Endothelial cell of umbilical vein (primary cell): Measurements from ENCODE around the gene UNC5C. TPM values are rescaled to one million over a fixed set of nuclear protein-coding genes. Genes with fewer than 3 reads are reported as not detected.
A peak's percentile ranks its signal among the peaks of the same experiment; 100 is the strongest.

ENCODE experiments used
- BruUV-seq: library from RNA; stranded (reverse); fragments of 400-500 nt; replicated peaks from 2 replicates; lab custom pipeline; 2021; lab: Mats Ljungman, UMichigan
- CTCF ChIA-PET: fragments of 300-600, 350-600 bp; sonication (Branson Sonifier 250); formaldehyde crosslinking; loops from one replicate; lab custom pipeline; 2021; ENCODE audit warnings: antibody characterized with exemption, inconsistent platforms; lab: Charles Lee
- POLR2A ChIA-PET: fragments of 300-600, 350-600 bp; sonication (Branson Sonifier 250); formaldehyde crosslinking; loops from one replicate; lab custom pipeline; 2021; ENCODE audit warnings: antibody characterized with exemption, inconsistent platforms; lab: Charles Lee
- DNase-seq: peaks from one replicate; pipeline ENCODE4 v3.0.0-alpha.2; 2011; ENCODE audit warnings: low read depth, low spot score
- FAIRE-seq: peaks from 2 replicates; lab custom pipeline; 2011; peaks lifted over from hg19 to GRCh38; lab: Jason Lieb, UNC
- H2AFZ ChIP-seq: 2 replicates; pipeline ENCODE4 v1.6.0; 2012; ENCODE audit warnings: low read depth, low read length, control low read depth, inconsistent platforms
- H3K27ac ChIP-seq: 2 replicates; pipeline ENCODE4 v1.5.1; 2011; ENCODE audit warnings: low read depth, mild to moderate bottlenecking, control low read depth, low read length, moderate library complexity; ENCODE audit not compliant: insufficient read depth
- H3K27me3 ChIP-seq, 2 experiments: 2 replicates each; pipeline versions ENCODE4 v1.6.0 to v1.6.1; 2011; ENCODE audit warnings: low read length in 2 of 2, mixed read lengths in 1 of 2; ENCODE audit not compliant: control insufficient read depth in 2 of 2, insufficient read depth in 2 of 2
- H3K36me3 ChIP-seq, 2 experiments: 2 replicates in 1 of 2; 3 replicates in 1 of 2; pipeline ENCODE4 v1.5.1; 2011; ENCODE audit warnings: low read length in 2 of 2, mild to moderate bottlenecking in 1 of 2, moderate library complexity in 1 of 2; ENCODE audit not compliant: control insufficient read depth in 2 of 2, insufficient read depth in 2 of 2; ENCODE audit errors: extremely low read depth in 1 of 2
- H3K4me1 ChIP-seq: 3 replicates; pipeline ENCODE4 v1.5.1; 2011; ENCODE audit warnings: mild to moderate bottlenecking, low read length; ENCODE audit not compliant: control insufficient read depth, insufficient read depth; ENCODE audit errors: extremely low read depth
- H3K4me2 ChIP-seq: 2 replicates; pipeline ENCODE4 v1.6.1; 2011; ENCODE audit warnings: low read length, control low read depth, mixed read lengths; ENCODE audit not compliant: insufficient read depth
- H3K4me3 ChIP-seq, 3 experiments: fragments of 200-600 bp in 1 of 3; sonication (generic), shearing (Covaris generic) in 1 of 3; replicated peaks in 1 of 3; 2 replicates each; pipeline ENCODE4 v1.5.1; 2011 to 2016; ENCODE audit warnings: control low read depth in 3 of 3, low read length in 3 of 3, mild to moderate bottlenecking in 2 of 3, inconsistent platforms in 1 of 3, low read depth in 1 of 3, moderate library complexity in 1 of 3; ENCODE audit not compliant: insufficient read depth in 1 of 3
- H3K79me2 ChIP-seq: 2 replicates; pipeline ENCODE4 v1.6.0; 2012; ENCODE audit warnings: low read length, inconsistent platforms; ENCODE audit not compliant: control insufficient read depth, insufficient read depth
- H3K9ac ChIP-seq: replicated peaks from 2 replicates; pipeline ENCODE3; 2011; ENCODE audit warnings: low read length, control low read depth; ENCODE audit not compliant: insufficient read depth; ENCODE audit errors: extremely low read depth
- H3K9me1 ChIP-seq: replicated peaks from 3 replicates; pipeline ENCODE4 v1.6.0; 2011; ENCODE audit warnings: mild to moderate bottlenecking, low read length; ENCODE audit not compliant: control insufficient read depth, insufficient read depth; ENCODE audit errors: extremely low read depth
- H3K9me3 ChIP-seq: replicated peaks from 2 replicates; pipeline ENCODE4 v1.5.1; 2012; ENCODE audit warnings: low read length, inconsistent platforms; ENCODE audit not compliant: control insufficient read depth, insufficient read depth
- H4K20me1 ChIP-seq: replicated peaks from 2 replicates; pipeline ENCODE3; 2011; ENCODE audit warnings: mild to moderate bottlenecking, low read length; ENCODE audit not compliant: control insufficient read depth, insufficient read depth; ENCODE audit errors: extremely low read depth
- EZH2 ChIP-seq: IDR thresholded peaks from 2 replicates; pipeline ENCODE4 v1.6.1; 2012; ENCODE audit warnings: borderline replicate concordance, low read depth, mild to moderate bottlenecking, moderate library complexity, low read length, inconsistent platforms; ENCODE audit not compliant: severe bottlenecking
- FOS ChIP-seq: IDR thresholded peaks from 2 replicates; pipeline ENCODE4 v1.6.1; 2011; ENCODE audit warnings: mild to moderate bottlenecking, low read length, moderate library complexity, borderline replicate concordance; ENCODE audit not compliant: insufficient read depth
- GATA2 ChIP-seq: IDR thresholded peaks from 2 replicates; pipeline ENCODE4 v1.7.0; 2011; ENCODE audit warnings: low read depth, mild to moderate bottlenecking, moderate library complexity, mixed read lengths, low read length; ENCODE audit not compliant: insufficient read length, insufficient read depth
- JUN ChIP-seq: IDR thresholded peaks from 2 replicates; pipeline ENCODE4 v1.6.1; 2011; ENCODE audit warnings: borderline replicate concordance, low read depth; ENCODE audit not compliant: insufficient read length, insufficient read depth
- MYC ChIP-seq: IDR thresholded peaks from one replicate; pipeline ENCODE4 v1.6.1; 2011; ENCODE audit warnings: mild to moderate bottlenecking, low read depth, low read length
- POLR2A ChIP-seq: IDR thresholded peaks from 2 replicates; pipeline ENCODE4 v1.6.1; 2012; ENCODE audit warnings: low read depth, mild to moderate bottlenecking, control low read depth, low read length
- dilution Hi-C: fragments of 300-500 bp; cut with MboI; formaldehyde crosslinking; loops from one replicate; pipeline ENCODE4 v1.15.0; 2019; ENCODE audit warnings: low sequenced_read_pairs; ENCODE audit not compliant: extremely low pct_ligation_motif_present
- intact Hi-C: fragments of 100-400 bp; cut with micrococcal nuclease; formaldehyde crosslinking; loops from one replicate; pipeline ENCODE4 v1.10.0; 2022
- polyA plus RNA-seq, 4 experiments: library from polyadenylated mRNA; depleted of rRNA in 3 of 4; stranded (reverse) in 3 of 4; unstranded in 1 of 4; fragments of >200 nt; gene quantifications; 2 replicates each; pipeline versions ENCODE4 v1.2.1 to v1.2.3, GENCODE V29; 2011 to 2012; ENCODE audit warnings: missing spikeins in 1 of 4
- total RNA-seq: library from RNA; stranded (reverse); gene quantifications from 2 replicates; pipeline ENCODE4 v1.2.3, GENCODE V29; 2021

UNC5C gene
- total and polyA plus RNA-seq, 2 donors (not counting 3 experiments of a cell fraction or from before 2014, with no cell fraction given) = 0.44 to 0.53 TPM

DNA sequence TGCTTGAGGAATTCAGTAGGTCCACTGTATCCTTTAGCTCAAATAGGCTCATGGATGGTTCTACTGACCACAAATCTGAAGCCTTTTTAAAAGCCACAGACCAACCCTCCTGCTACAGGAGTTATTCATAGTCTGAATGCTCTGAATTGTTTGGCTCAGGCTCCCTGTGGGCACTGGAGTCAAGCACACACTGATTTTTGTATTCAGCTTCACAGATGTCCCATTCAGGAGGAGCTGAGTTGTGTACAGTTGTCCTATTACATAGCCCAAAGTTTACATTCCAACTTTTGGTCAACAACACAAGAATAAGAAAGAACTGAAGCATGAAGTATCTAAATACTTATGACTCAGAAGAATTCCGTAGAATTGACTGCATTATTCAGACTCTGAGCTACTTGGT is 243.9 kb downstream of the UNC5C start:
- no peaks in the 10 kb centered on the region for H3K9me3 ChIP-seq
- CTCF ChIA-PET = interaction anchor here (1.3 kb wide), 1 partner anchor 59 kb away, joined by 3 read pairs; no protein-coding TSS in a partner anchor

DNA sequence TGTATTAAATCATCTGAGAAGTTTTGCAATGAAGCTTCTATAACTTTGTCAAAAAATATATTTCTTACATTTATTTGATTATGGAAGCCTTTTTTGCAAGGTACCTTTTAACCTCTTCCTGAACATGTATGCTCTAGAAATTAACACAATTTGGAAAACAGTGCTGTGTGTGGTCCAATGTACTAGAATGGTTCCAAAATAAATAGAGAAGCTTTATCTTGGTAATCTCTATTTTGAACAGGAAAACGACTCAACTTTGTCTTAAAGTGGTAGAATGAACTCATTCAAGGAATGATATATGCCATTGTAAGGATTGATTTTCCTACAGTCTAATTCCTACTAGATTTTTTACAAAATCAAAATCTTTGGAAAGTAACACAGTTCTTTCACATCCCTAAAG is 248.5 kb downstream of the UNC5C start:
- H3K9me1 ChIP-seq = no peaks in the 10 kb centered on the region
- dilution Hi-C loops = no loop called here
- peaks cover 8% of the 10 kb centered on the region for H3K4me1 ChIP-seq
- no peaks in the 10 kb centered on the region for H3K79me2 ChIP-seq
- DNase-seq (peak; percentile 16), FAIRE-seq (peak; percentile 90)
- no peak overlapping the region for H3K4me3 ChIP-seq
- no peaks in the 10 kb centered on the region for H3K36me3 ChIP-seq
- no peaks in the 10 kb centered on the region for H3K27me3 ChIP-seq
- H3K9me3 ChIP-seq = no peaks in the 10 kb centered on the region
- BruUV-seq = no TSS peak
- H2AFZ ChIP-seq = no peak overlapping the region
- peak overlapping the region; percentile 32 for H3K4me2 ChIP-seq
- ChIA-PET CTCF (interaction anchor here (0.8 to 1.1 kb wide), 2 partner anchors 33 to 64 kb away, joined by 3 read pairs; no protein-coding TSS in a partner anchor), POLR2A (no interaction called here)
- no peak overlapping the region for H3K9ac ChIP-seq
- TF ChIP-seq GATA2 = peak; percentile 92
- peak; percentile 27 for TF ChIP-seq FOS
- no peak for TF ChIP-seq JUN
- TF ChIP-seq EZH2 = no peak
- H3K27ac ChIP-seq = no peak overlapping the region
- no peaks in the 10 kb centered on the region for H4K20me1 ChIP-seq
- intact Hi-C loops = loop anchor here (5.0 kb wide), 1 partner anchor 93 kb away; no protein-coding TSS in a partner anchor

More for the DNA sequence above, 243.9 kb downstream of the UNC5C start:
- Histone ChIP-seq H3K4me3 (no peak overlapping the region), H3K4me2 (no peak overlapping the region), H3K9me1 (no peaks in the 10 kb centered on the region), H3K4me1 (peaks cover 8% of the 10 kb centered on the region), H3K27me3 (no peaks in the 10 kb centered on the region), H2AFZ (no peak overlapping the region), H4K20me1 (no peaks in the 10 kb centered on the region), H3K27ac (no peak overlapping the region), H3K79me2 (no peaks in the 10 kb centered on the region), H3K36me3 (no peaks in the 10 kb centered on the region), H3K9ac (no peak overlapping the region)
- no peak for DNase-seq
- POLR2A ChIA-PET = no interaction called here
- intact Hi-C loops (loop anchor here (5.0 kb wide), 1 partner anchor 98 kb away; no protein-coding TSS in a partner anchor), dilution Hi-C loops (no loop called here)
- TF ChIP-seq GATA2 (no peak), EZH2 (no peak), FOS (no peak), POLR2A (no peak), JUN (no peak), MYC (no peak)
- BruUV-seq = no TSS peak
- no peak for FAIRE-seq
